ENCODE measurements around the gene UBE2QL1.

Gene UBE2QL1

DNA sequence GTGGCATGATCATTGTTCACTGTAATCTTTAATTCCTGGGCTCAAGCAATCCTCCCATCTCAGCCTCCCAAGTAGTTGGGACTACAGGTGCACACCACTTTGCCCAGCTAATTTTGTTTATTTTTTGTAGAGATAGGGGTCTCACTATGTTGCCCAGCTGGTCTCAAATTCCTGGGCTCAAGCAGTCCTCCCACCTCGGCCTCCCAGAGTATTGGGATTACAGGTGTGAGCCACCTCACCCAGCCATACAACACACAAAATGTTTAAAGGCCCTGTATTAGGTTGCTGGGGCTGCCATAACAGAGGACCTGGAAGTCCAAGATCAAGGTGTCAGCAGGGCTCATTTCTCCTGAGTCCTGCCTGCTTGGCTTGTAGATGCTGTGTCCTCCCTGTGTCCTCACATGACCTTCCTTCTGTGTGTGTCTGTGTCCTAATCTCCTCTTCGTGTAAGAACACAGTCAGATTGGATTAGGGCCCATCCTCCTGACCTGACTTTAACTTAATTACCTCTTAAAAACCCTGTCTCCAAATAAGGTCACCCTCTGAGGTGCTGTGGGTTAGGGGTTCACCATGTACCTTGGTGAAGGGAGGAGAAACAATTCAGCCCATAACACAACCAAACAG, 5.4 kb downstream of the UBE2QL1 start:
- H2AFZ ChIP-seq (ENCODE audit: low read depth, low read length, severe bottlenecking): no peak overlapping the region
- H3K27me3 ChIP-seq (ENCODE audit: low read length): no peaks in the 10 kb centered on the region
- H3K9me3 ChIP-seq (ENCODE audit: insufficient read depth, low read length): no peaks in the 10 kb centered on the region
- H3K4me3 ChIP-seq (ENCODE audit: insufficient read depth, low read length, poor library complexity, severe bottlenecking): no peak overlapping the region
- no peak for TF ChIP-seq EZH2phosphoT487 (conservative IDR thresholded peaks at IDR 0.05; ENCODE audit: low read length)
- TF ChIP-seq, protein P1, sequence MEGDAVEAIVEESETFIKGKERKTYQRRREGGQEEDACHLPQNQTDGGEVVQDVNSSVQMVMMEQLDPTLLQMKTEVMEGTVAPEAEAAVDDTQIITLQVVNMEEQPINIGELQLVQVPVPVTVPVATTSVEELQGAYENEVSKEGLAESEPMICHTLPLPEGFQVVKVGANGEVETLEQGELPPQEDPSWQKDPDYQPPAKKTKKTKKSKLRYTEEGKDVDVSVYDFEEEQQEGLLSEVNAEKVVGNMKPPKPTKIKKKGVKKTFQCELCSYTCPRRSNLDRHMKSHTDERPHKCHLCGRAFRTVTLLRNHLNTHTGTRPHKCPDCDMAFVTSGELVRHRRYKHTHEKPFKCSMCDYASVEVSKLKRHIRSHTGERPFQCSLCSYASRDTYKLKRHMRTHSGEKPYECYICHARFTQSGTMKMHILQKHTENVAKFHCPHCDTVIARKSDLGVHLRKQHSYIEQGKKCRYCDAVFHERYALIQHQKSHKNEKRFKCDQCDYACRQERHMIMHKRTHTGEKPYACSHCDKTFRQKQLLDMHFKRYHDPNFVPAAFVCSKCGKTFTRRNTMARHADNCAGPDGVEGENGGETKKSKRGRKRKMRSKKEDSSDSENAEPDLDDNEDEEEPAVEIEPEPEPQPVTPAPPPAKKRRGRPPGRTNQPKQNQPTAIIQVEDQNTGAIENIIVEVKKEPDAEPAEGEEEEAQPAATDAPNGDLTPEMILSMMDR (IDR thresholded peaks at IDR 0.05; ENCODE audit: insufficient read depth, low read length, poor library complexity, severe bottlenecking): no peak
- no peak overlapping the region for H3K27ac ChIP-seq (ENCODE audit: low read depth, low read length)
- H3K9ac ChIP-seq (ENCODE audit: low read length): no peak overlapping the region
- H3K79me2 ChIP-seq (ENCODE audit: insufficient read depth, low read length): no peaks in the 10 kb centered on the region
- H3K4me2 ChIP-seq (ENCODE audit: low read depth, low read length, poor library complexity, severe bottlenecking): no peak overlapping the region
- no peaks in the 10 kb centered on the region for H3F3A ChIP-seq (ENCODE audit: insufficient read depth)
- no peaks in the 10 kb centered on the region for H3K9me2 ChIP-seq (replicated peaks; ENCODE audit: insufficient read depth, low read length)
- no peaks in the 10 kb centered on the region for H4K20me1 ChIP-seq (ENCODE audit: low read depth, low read length)
- H3K36me3 ChIP-seq (ENCODE audit: low read length): no peaks in the 10 kb centered on the region

DNA sequence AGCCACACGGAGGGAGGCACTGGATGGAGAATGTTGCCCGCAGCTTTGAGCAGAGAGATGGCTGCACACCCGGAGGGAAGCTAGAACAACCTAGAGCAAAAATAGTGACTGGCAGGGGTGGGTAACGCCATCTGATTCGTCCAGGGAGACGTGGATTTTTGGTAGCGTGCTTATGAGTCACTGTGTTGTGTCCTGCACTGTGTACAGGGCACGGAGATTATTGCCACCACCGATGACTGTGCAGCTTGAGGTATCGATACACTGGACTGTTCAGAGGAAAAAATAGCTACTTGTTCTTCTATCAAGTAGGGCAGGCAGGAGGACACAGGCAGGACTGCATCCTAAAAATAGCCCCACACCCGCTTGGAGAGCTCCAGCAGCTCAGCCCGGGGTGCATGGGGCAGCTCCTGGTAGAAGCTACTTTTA, 6.0 kb downstream of the UBE2QL1 start:
- Histone ChIP-seq H3K36me3 (ENCODE audit: low read length) (no peaks in the 10 kb centered on the region), H3F3A (ENCODE audit: insufficient read depth) (no peaks in the 10 kb centered on the region), H3K4me3 (ENCODE audit: insufficient read depth, low read length, poor library complexity, severe bottlenecking) (no peak overlapping the region), H3K9ac (ENCODE audit: low read length) (no peak overlapping the region), H2AFZ (ENCODE audit: low read depth, low read length, severe bottlenecking) (no peak overlapping the region), H3K79me2 (ENCODE audit: insufficient read depth, low read length) (no peaks in the 10 kb centered on the region), H3K27ac (ENCODE audit: low read depth, low read length) (no peak overlapping the region), H3K4me2 (ENCODE audit: low read depth, low read length, poor library complexity, severe bottlenecking) (no peak overlapping the region), H4K20me1 (ENCODE audit: low read depth, low read length) (no peaks in the 10 kb centered on the region), H3K27me3 (ENCODE audit: low read length) (no peaks in the 10 kb centered on the region), H3K9me3 (ENCODE audit: insufficient read depth, low read length) (no peaks in the 10 kb centered on the region), H3K9me2 (replicated peaks; ENCODE audit: insufficient read depth, low read length) (no peaks in the 10 kb centered on the region)
- TF ChIP-seq, protein P1 (IDR thresholded peaks at IDR 0.05; ENCODE audit: insufficient read depth, low read length, poor library complexity, severe bottlenecking): no peak
- TF ChIP-seq EZH2phosphoT487 (conservative IDR thresholded peaks at IDR 0.05; ENCODE audit: low read length): no peak

DNA sequence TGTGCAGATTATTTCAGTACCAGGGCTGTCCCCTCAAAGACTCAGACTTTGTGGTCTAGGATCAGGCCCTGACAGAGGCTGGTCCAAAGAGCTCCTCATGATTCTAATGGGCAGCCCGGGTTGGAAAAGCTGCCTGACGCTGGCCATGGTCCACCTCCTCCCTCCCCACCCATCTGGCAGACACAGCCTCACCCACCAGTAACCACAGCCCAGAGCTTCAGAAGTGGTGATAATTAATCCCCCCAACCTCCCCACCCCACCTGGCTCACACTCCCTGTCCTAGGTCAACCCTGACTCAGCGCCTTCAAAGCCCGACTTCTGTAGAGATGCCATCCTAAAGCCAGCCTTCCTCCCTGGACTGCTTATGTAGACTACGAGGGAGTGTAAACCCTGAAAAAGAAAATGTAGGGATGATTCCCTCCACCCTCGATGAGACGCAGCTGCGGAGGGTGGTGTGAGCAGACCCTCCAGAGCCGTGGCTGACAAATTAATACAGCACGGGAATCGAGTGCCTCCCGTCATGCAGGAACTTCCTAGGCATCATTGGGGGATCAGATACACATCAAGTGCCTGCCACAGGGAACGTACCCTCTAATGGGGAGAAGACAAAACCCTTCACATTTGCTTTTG, 7.0 kb downstream of the UBE2QL1 start:
- H3K36me3 ChIP-seq (ENCODE audit: low read length): no peaks in the 10 kb centered on the region
- H3K9me3 ChIP-seq (ENCODE audit: insufficient read depth, low read length): no peaks in the 10 kb centered on the region
- no peak overlapping the region for H3K9ac ChIP-seq (ENCODE audit: low read length)
- H3K79me2 ChIP-seq (ENCODE audit: insufficient read depth, low read length): no peaks in the 10 kb centered on the region
- H3K4me2 ChIP-seq (ENCODE audit: low read depth, low read length, poor library complexity, severe bottlenecking): no peak overlapping the region
- no peak overlapping the region for H3K27ac ChIP-seq (ENCODE audit: low read depth, low read length)
- H2AFZ ChIP-seq (ENCODE audit: low read depth, low read length, severe bottlenecking): no peak overlapping the region
- no peaks in the 10 kb centered on the region for H3K27me3 ChIP-seq (ENCODE audit: low read length)
- no peaks in the 10 kb centered on the region for H4K20me1 ChIP-seq (ENCODE audit: low read depth, low read length)
- H3F3A ChIP-seq (ENCODE audit: insufficient read depth): no peaks in the 10 kb centered on the region
- H3K9me2 ChIP-seq (replicated peaks; ENCODE audit: insufficient read depth, low read length): no peaks in the 10 kb centered on the region
- H3K4me3 ChIP-seq (ENCODE audit: insufficient read depth, low read length, poor library complexity, severe bottlenecking): no peak overlapping the region
- TF ChIP-seq, protein P1 (IDR thresholded peaks at IDR 0.05; ENCODE audit: insufficient read depth, low read length, poor library complexity, severe bottlenecking): no peak
- no peak for TF ChIP-seq EZH2phosphoT487 (conservative IDR thresholded peaks at IDR 0.05; ENCODE audit: low read length)

Measured in SU-DHL-6 (cell line).